ENCODE measurements around the gene FBXO2. TPM values are rescaled to one million over a fixed set of nuclear protein-coding genes. Genes with fewer than 3 reads are reported as not detected.

FBXO2 gene
- total and polyA plus RNA-seq, 10 of the 15 experiments (the other 5 are each of a cell fraction or from before 2014, with no cell fraction given), result 0.06 to 0.41 (median 0.18) TPM; not detected in 4

- Histone ChIP-seq H3K4me1 (ENCODE audit: control insufficient read depth, insufficient read depth, low read length) (no peaks in the 10 kb centered on the region), H3K9me3 (replicated peaks; ENCODE audit: control insufficient read depth, insufficient read depth, low read length) (no peaks in the 10 kb centered on the region), H3K4me2 (ENCODE audit: control insufficient read depth, insufficient read depth) (no peak overlapping the region), H3K9ac (ENCODE audit: control insufficient read depth, insufficient read depth, low read length) (no peak overlapping the region), H3K27me3 (replicated peaks in 1 of 2; ENCODE audit: control insufficient read depth in 2 of 2, insufficient read depth in 2 of 2, low read length in 1 of 2) (peaks cover 9 to 16% of the 10 kb centered on the region in 2 experiments; a peak in 3 of 4 replicates), H3K79me2 (ENCODE audit: control insufficient read depth, insufficient read depth, low read length) (no peaks in the 10 kb centered on the region), H2AFZ (ENCODE audit: control insufficient read depth, low read depth, low read length) (no peak overlapping the region), H3K27ac (ENCODE audit: control insufficient read depth, insufficient read depth) (no peak overlapping the region), H3K36me3 (ENCODE audit: control insufficient read depth in 2 of 2, insufficient read depth in 2 of 2, low read length in 1 of 2) (no peaks in the 10 kb centered on the region), H4K20me1 (ENCODE audit: control insufficient read depth, insufficient read depth) (no peaks in the 10 kb centered on the region; the same call in 1 of the 2 replicates), H3K4me3 (no peak overlapping the region)
- ATAC-seq, result 0 out of 3 replicates have a peak, but pooled peaks have one; percentile 22
- no peak for FAIRE-seq
- DNase-seq (ENCODE audit: low read depth, low spot score), result no peak
- intact Hi-C loops (cut with micrococcal nuclease; ENCODE audit: unreplicated experiment) (no loop called here), in situ Hi-C loops (cut with MboI) (no loop called here)
- 5% methylated on average over 56 of the region's 64 CpGs for WGBS (ENCODE audit: insufficient coverage, insufficient replicate concordance, low lambda C conversion rate, missing lambda C conversion rate)
- ChIA-PET SMC1A (ENCODE audit: uncharacterized antibody, unreplicated experiment) (no interaction called here), CTCF (interaction anchor here (1.1 to 1.7 kb wide), 2 partner anchors 9 to 15 kb away, joined by 3 read pairs; no protein-coding TSS in a partner anchor), RAD21 (ENCODE audit: unreplicated experiment) (interaction anchor here (0.7 to 1.0 kb wide), 2 partner anchors 26 to 203 kb away, joined by 3 read pairs; no protein-coding TSS in a partner anchor), POLR2A (no interaction called here)
- BruUV-seq (replicated peaks), result no TSS peak
- TF ChIP-seq MTA2 (IDR thresholded peaks at IDR 0.05; ENCODE audit: low read depth) (no peak), SUZ12 (IDR thresholded peaks at IDR 0.05; ENCODE audit: unreplicated experiment) (peak; percentile 35)
Observed at GRCh38 chr1:11690397-11691301, 36.4 kb upstream of the FBXO2 start.

DNA sequence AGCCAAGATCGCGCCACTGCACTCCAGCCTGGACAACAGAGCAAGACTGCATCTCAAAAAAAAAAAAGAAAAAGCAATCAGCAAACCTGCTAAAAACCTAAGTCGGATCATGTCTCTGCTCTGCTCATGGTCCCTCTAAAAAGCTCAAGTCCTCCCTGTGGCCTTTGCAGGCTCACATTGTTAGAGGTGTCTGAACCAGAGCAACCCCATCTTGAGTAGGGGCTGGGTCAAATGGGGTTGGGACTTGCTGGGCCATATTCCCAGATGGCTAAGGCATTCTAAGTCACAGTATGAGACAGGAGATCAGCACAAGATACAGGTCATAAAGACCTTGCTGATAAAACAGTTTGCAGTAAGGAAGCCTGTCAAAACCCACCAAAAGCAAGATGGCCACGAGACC lies 34.3 kb upstream of the FBXO2 start:
- Histone ChIP-seq H3K9me3 (replicated peaks; ENCODE audit: control insufficient read depth, insufficient read depth, low read length) (no peaks in the 10 kb centered on the region), H3K27ac (ENCODE audit: control insufficient read depth, insufficient read depth) (no peak overlapping the region), H3K9ac (ENCODE audit: control insufficient read depth, insufficient read depth, low read length) (no peak overlapping the region), H3K36me3 (ENCODE audit: control insufficient read depth in 2 of 2, insufficient read depth in 2 of 2, low read length in 1 of 2) (no peaks in the 10 kb centered on the region), H3K4me3 (no peak overlapping the region), H2AFZ (ENCODE audit: control insufficient read depth, low read depth, low read length) (no peak overlapping the region), H3K4me2 (ENCODE audit: control insufficient read depth, insufficient read depth) (no peak overlapping the region), H4K20me1 (ENCODE audit: control insufficient read depth, insufficient read depth) (no peaks in the 10 kb centered on the region; the same call in 1 of the 2 replicates), H3K27me3 (replicated peaks in 1 of 2; ENCODE audit: control insufficient read depth in 2 of 2, insufficient read depth in 2 of 2, low read length in 1 of 2) (peaks cover 9 to 12% of the 10 kb centered on the region in 2 experiments; a peak in 3 of 4 replicates), H3K4me1 (ENCODE audit: control insufficient read depth, insufficient read depth, low read length) (no peaks in the 10 kb centered on the region), H3K79me2 (ENCODE audit: control insufficient read depth, insufficient read depth, low read length) (no peaks in the 10 kb centered on the region)
- DNase-seq (ENCODE audit: low read depth, low spot score), result no peak
- ChIA-PET CTCF (interaction anchor here (0.7 to 1.2 kb wide), 2 partner anchors 24 to 421 kb away, joined by 3 to 5 read pairs; partner anchors contain the start of gene FBXO6), SMC1A (ENCODE audit: uncharacterized antibody, unreplicated experiment) (no interaction called here), RAD21 (ENCODE audit: unreplicated experiment) (no interaction called here), POLR2A (no interaction called here)
- no peak for FAIRE-seq
- 41% methylated on average over 4 of the region's 4 CpGs for WGBS (ENCODE audit: insufficient coverage, insufficient replicate concordance, low lambda C conversion rate, missing lambda C conversion rate)
- intact Hi-C loops (cut with micrococcal nuclease; ENCODE audit: unreplicated experiment), result no loop called here
- in situ Hi-C loops (cut with MboI), result no loop called here
- BruUV-seq (replicated peaks), result no TSS peak
- ATAC-seq, result no peak
- TF ChIP-seq MEF2A (IDR thresholded peaks at IDR 0.05; ENCODE audit: insufficient read depth, low read depth, low read length) (no peak), ZZZ3 (IDR thresholded peaks at IDR 0.05; ENCODE audit: control insufficient read depth, insufficient read length, low read depth) (no peak), RUNX3 (IDR thresholded peaks at IDR 0.05; ENCODE audit: low read length) (no peak), SKIL (IDR thresholded peaks at IDR 0.05; ENCODE audit: low read depth, poor library complexity, severe bottlenecking) (no peak)
- TF ChIP-seq, protein P1, sequence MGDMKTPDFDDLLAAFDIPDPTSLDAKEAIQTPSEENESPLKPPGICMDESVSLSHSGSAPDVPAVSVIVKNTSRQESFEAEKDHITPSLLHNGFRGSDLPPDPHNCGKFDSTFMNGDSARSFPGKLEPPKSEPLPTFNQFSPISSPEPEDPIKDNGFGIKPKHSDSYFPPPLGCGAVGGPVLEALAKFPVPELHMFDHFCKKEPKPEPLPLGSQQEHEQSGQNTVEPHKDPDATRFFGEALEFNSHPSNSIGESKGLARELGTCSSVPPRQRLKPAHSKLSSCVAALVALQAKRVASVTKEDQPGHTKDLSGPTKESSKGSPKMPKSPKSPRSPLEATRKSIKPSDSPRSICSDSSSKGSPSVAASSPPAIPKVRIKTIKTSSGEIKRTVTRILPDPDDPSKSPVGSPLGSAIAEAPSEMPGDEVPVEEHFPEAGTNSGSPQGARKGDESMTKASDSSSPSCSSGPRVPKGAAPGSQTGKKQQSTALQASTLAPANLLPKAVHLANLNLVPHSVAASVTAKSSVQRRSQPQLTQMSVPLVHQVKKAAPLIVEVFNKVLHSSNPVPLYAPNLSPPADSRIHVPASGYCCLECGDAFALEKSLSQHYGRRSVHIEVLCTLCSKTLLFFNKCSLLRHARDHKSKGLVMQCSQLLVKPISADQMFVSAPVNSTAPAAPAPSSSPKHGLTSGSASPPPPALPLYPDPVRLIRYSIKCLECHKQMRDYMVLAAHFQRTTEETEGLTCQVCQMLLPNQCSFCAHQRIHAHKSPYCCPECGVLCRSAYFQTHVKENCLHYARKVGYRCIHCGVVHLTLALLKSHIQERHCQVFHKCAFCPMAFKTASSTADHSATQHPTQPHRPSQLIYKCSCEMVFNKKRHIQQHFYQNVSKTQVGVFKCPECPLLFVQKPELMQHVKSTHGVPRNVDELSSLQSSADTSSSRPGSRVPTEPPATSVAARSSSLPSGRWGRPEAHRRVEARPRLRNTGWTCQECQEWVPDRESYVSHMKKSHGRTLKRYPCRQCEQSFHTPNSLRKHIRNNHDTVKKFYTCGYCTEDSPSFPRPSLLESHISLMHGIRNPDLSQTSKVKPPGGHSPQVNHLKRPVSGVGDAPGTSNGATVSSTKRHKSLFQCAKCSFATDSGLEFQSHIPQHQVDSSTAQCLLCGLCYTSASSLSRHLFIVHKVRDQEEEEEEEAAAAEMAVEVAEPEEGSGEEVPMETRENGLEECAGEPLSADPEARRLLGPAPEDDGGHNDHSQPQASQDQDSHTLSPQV (IDR thresholded peaks at IDR 0.05), result no peak

Data from GM12878 (cell line).